Fibroblast of the aortic adventitia (primary cell): ENCODE measurements around the gene GRK4. TPM values are rescaled to one million over a fixed set of nuclear protein-coding genes. Genes with fewer than 3 reads are reported as not detected.
"Not testable (repeated sequence)": the region's sequence is repeated elsewhere in the genome, so short reads cannot be mapped to it uniquely, and the experiment has no call there.

ENCODE experiments used
- DNase-seq: peaks from one replicate; pipeline ENCODE4 v3.0.0-alpha.2; 2010; ENCODE audit warnings: low read depth
- H3K4me3 ChIP-seq: 2 replicates; pipeline ENCODE4 v1.5.1; 2011; ENCODE audit warnings: low read depth, mild to moderate bottlenecking, control low read depth, low read length, moderate library complexity
- CTCF ChIP-seq: IDR thresholded peaks from 2 replicates; pipeline ENCODE4 v1.5.1; 2011; ENCODE audit warnings: mild to moderate bottlenecking, low read length, control low read depth, inconsistent platforms; ENCODE audit not compliant: insufficient read depth
- total RNA-seq: library from RNA; depleted of rRNA; stranded (reverse); fragments of >200 nt; gene quantifications from 2 replicates; pipeline ENCODE4 v1.2.3, GENCODE V29; 2012; ENCODE audit warnings: low replicate concordance

The GRK4 gene
- total RNA-seq, 1 donor: 8.6 TPM

DNA sequence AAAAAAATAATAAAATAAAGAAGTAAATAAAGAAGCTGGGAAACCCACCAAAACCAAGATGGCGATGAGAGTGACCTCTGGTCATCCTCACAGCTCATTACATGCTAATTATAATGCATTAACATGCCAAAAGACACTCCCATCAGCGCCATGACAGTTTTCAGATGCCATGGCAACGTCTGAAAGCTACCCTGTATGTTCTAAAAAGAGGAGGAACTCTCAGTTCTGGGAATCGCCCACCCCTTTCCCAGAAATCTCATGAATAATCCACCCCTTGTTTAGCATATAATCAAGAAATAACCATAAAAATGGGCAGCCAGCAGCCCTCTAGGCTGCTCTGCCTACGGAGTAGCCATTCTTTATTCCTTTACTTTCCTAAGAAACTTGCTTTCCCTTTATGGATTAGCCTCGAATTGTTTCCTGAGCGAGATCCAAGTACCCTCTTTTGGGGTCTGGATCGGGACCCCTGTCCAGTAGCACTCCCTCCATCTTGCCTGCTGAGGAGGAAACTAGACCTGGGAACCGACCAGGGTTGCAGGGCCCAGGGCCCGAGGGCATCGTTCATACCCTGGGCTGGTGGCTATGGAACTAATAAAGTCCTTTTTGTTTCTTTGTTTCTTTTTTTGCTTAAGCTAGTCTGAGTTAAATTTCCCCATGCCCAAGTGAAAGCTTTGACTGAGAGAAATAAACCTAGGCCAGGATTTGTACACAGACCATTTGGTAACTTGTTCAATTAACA is 80.1 kb downstream of the GRK4 start:
- H3K4me3 ChIP-seq: no peak overlapping the region
- no peak for DNase-seq
- TF ChIP-seq CTCF: no peak

DNA sequence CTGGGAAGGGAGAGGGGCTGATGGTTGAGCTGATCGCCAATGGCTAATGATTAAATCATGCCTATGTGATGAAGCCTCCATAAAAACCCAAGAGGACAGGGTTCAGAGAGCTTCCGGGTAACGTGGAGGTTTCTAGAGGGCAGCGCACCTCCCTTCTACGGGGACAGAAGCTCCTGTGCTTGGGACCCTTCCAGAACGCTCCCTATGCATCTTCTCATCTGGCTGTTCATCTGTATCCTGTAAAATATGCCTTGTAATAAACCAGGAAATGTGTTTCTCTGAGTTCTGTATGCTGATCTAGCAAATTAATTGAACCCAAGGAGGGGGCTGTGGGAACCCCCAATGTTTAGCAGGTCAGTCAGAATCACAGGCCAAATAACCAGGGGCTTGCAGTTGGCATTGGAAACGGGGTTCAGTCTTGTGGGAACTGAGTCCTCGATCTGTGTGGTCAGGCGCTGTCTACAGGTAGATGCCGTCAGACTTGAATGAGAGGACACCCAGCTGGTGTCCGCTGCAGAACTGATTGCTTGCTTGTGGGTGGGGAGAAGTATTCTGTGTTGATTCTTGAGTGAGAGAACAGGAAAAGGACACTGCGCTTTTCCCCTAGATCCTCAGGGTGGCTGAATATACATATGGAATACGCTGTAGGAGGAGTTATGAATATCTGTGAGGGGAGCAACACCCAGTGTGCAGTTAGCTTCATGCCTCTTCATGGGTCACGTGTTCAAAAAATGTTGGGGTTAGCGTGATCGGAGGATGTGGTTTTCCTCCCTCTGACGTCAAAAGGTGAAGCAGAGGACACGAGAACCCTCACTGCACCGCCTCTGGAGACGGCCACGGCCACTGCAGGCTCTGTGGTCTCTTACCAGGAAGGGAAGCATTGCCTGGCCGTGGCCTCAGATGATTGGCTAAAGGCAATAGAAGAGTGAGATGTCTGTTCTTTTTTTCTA is 81.8 kb downstream of the GRK4 start:
- no peak overlapping the region for H3K4me3 ChIP-seq
- DNase-seq: peak; percentile 51

DNA sequence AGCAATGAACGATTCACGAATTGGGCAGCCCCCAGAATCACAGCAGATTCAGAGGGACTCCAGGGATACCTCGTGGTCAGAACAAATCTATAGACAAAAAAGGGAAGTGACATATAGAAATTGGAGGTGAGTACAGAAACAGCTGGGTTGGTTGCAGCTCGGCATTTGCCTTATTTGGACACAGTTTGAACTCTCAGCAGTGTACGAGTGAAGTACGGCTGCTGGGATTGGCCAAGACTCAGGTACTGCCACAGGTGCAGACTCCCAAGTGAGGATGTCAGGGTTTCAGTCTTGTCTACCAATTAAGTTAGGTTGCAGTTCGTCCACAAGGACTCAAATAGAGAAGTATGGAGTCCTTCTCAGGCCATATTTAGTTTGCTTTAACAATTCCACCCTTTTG is 82.8 kb downstream of the GRK4 start:
- no peak for TF ChIP-seq CTCF
- no peak overlapping the region for H3K4me3 ChIP-seq
- no peak for DNase-seq

More for the DNA sequence above, 81.8 kb downstream of the GRK4 start:
- no peak for TF ChIP-seq CTCF

DNA sequence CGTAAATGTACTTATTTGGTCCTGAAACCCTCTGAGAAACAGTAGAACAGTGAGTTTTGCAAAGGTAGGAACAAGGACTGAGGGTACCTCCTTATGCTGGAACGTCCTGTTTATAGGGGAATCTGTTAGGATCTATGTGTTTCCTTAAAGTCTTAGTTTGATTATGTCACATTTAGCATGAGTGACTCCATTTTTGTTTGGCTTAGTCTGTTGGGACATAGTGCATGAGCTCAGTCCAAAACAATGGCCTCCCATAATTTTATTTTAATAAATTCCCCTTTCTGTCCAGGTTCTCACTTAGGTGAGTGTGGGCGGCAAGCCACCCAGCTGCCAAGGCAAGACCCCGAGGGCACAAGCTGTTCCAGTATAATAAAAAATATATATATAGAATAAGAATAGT is 83.3 kb downstream of the GRK4 start:
- no peak for DNase-seq
- no peak for TF ChIP-seq CTCF
- H3K4me3 ChIP-seq: no peak overlapping the region

DNA sequence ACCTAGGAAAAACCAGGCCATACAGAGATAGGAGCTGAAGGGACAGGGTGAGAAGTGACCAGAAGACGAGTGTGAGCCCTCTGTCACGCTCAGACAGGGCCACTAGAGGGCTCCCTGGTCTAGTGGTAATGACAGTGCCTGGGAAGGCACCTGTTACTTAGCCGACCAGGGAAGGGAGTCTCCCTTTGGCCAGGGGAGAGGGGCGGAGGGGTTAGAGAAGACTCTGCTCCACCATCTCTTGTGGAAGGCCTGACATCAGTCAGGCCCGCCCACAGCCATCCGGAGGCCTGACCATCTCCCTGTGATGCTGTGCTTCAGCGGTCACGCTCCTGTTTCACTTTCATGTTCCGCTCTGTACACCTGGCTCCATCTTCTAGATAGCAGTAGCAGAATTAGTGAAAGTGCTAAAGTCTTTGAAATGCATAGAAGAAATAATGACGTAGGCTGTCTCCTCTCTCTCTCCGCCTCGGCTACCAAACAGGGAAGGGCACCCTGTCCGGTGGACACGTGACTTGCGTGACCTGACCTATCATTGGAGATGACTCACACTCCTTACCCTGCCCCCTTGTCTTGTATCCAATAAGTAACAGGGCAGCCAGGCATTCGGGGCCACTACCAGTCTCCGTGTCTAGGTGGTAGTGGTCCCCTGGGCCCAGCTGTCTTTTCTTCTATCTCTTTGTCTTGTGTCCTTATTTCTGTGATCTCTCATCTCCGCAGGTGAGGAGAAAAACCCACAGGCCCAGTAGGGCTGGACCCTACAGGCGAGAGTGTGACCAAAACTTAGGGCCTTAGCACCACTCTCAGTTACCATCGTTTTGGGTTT is 84.3 kb downstream of the GRK4 start:
- DNase-seq: peak; percentile 46
- H3K4me3 ChIP-seq: no peak overlapping the region
- TF ChIP-seq CTCF: peak; percentile 81

DNA sequence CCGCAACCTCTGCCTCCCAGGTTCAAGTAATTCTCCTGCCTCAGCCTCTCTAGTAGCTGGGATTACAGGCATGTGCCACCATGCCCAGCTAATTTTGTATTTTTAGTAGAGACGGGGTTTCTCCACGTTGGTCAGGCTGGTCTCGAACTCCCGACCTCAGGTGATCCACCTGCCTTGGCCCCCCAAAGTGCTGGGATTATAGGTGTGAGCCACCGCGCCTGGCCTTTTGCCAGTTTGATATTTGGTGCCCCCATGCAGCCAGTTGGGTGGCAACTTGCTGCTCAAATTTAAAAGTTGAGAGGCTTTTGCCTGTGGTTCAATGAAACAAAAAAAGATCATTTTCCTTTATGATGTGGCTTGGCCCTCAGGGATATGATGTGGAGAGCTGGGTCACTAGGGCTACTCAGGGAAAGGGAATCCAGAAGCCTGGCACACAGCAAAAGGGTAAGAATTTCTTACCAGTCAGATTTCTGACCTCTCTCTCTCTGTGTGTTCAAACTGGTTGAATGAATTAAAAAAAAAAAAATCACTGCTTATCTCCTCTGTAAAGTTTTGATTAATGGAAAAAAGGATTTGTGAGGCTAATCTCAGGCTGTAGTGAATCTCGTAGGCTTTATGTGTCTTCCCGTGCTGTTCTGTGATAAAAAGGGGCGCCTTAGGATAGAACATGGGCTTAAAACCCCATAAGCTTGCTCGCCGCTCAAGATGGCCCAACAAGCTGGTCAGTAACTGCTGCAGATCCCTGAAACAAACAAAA is 87.9 kb downstream of the GRK4 start:
- H3K4me3 ChIP-seq, DNase-seq: not testable (repeated sequence)
